ENCODE data around the gene PCDHGB3.
"Not testable (repeated sequence)": the region's sequence is repeated elsewhere in the genome, so short reads cannot be mapped to it uniquely, and the experiment has no call there.

PCDHGB3 gene

DNA sequence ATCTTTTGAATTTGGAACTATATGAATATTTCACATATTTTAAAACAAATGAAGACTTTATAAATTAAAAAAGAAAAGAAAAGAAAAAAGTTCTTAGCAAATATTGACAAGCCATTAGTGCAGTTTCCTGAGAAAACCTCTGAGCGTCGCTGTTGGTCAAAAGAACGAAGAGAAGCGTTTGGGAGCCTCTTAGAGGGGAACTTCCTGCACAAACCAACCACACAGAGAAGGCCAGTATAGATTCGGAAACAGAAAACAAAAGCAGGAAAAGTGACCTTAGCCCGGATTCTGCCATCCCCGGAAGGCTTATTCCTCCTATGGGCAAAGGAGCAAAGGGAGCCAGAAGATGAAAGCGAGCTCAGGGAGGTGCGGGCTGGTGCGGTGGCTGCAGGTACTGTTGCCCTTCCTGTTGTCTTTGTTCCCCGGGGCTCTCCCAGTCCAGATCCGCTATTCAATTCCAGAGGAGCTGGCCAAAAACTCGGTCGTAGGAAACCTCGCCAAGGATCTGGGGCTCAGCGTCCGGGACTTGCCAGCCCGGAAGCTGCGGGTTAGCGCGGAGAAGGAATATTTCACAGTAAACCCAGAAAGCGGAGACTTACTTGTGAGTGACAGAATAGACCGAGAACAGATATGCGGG is 10.1 kb upstream of the PCDHGB3 start, which contains the start of gene PCDHGB2:
Gene PCDHGB2, plus strand, starts transcription at position 205 of the 637 bp plus-strand sequence. Its CDS starts 142 bp downstream, at position 347.
- no peak for DNase-seq

DNA sequence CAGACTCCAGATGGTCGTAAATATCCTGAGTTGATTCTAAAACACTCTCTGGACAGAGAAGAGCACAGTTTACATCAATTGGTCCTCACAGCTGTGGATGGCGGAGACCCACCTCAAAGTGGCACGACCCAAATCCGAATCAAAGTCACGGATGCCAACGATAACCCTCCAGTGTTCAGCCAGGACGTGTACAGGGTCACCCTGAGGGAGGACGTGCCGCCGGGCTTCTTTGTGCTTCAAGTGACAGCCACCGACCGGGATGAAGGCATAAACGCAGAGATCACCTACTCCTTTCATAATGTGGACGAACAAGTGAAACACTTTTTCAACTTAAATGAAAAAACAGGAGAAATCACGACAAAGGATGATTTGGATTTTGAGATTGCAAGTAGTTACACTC is 9.4 kb upstream of the PCDHGB3 start:
- DNase-seq: no peak

DNA sequence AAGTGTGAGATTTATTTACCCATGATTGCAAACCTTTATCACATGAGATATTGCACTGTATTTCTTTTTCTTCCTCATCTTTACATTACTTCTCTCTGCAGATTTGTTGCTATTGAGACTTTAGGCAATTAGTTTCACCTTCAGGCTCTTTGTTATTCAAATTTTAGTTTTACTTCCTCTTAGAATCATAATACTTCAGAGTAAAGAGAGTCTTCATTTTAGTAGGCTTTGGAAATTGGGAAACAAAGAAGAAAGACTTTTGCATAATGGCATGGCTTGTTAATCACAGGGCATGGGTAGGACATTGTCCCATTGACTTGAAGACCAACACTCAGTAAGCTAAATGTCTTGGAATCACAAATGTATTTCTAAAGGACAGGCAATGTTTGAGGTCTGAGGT is 7.3 kb upstream of the PCDHGB3 start:
- DNase-seq: no peak

DNA sequence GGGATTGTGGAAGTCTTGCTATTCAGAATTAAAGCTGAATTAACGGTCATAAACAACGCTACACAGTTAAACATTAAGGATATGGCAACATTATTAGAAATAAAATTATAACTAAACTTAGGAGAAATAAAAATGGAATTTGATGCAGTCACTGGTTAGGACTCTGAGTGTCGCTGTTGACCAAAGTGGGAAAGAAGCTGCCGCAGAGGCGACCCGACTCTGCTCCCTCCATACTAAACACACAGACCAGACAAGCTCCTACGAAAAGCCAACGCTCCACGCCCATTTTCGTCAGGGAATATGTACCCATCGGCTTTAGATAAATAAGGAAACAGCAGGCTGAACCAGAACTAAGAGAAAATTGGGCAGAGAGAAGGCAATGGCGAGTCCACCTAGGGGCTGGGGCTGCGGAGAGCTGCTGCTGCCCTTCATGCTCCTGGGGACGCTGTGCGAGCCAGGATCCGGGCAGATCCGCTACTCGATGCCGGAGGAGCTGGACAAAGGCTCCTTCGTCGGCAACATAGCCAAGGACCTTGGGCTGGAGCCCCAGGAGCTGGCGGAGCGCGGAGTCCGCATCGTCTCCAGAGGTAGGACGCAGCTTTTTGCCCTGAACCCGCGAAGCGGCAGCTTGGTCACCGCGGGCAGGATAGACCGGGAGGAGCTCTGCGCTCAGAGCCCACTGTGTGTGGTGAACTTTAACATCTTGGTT is 5.9 kb upstream of the PCDHGB3 start, which contains the start of gene PCDHGA5:
Gene PCDHGA5, plus strand, starts transcription at position 211 of the 709 bp plus-strand sequence. Its CDS starts 169 bp downstream, at position 380.
- no peak for DNase-seq

DNA sequence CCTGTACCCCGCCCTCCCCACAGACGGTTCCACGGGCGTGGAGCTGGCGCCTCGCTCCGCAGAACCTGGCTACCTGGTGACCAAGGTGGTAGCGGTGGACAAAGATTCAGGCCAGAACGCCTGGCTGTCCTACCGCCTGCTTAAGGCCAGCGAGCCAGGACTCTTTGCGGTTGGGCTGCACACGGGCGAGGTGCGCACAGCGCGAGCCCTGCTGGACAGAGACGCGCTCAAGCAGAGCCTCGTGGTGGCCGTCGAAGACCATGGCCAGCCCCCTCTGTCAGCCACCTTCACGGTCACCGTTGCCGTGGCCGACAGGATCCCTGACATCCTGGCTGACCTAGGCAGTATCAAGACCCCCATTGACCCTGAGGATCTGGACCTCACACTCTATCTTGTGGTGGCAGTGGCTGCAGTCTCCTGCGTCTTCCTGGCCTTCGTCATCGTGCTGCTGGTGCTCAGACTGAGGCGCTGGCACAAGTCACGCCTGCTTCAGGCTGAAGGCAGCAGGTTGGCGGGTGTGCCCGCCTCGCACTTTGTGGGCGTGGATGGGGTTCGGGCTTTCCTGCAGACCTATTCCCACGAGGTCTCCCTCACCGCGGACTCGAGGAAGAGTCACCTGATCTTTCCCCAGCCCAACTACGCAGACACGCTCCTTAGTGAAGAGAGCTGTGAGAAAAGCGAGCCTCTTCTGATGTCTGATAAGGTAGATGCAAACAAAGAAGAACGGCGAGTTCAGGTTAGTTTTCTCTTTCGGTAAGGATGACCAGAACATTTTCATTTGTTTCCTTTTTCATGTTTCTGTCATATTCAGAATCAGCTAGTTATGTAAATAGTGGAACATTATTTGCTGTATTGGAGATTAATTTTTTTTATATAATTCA is 3.8 kb upstream of the PCDHGB3 start:
- no peak for DNase-seq

DNA sequence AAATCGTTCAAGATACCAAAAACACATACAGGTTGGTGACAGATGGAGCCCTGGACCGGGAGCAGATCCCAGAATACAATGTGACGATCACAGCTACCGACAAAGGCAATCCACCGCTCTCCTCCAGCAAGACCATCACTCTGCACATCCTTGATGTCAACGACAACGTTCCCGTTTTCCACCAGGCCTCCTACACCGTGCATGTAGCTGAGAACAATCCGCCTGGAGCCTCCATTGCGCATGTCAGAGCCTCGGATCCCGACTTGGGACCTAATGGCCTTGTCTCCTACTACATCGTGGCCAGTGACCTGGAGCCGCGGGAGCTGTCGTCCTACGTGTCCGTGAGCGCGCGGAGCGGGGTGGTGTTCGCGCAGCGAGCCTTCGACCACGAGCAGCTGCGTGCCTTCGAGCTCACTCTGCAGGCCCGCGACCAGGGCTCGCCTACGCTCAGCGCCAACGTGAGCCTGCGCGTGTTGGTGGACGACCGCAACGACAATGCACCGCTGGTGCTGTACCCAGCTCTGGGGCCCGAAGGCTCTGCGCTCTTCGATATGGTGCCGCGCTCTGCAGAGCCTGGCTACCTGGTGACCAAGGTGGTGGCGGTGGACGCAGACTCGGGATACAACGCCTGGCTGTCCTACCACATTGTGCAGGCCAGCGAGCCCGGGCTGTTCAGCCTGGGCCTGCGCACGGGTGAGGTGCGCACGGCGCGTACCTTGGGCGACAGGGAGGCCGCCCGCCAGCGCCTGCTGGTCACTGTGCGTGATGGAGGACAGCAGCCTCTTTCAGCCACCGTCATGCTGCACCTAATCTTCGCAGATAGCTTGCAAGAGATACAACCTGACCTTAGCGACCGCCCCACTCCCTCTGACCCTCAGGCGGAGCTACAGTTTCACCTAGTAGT is 1.8 kb downstream of the PCDHGB3 start:
- no peak for DNase-seq

DNA sequence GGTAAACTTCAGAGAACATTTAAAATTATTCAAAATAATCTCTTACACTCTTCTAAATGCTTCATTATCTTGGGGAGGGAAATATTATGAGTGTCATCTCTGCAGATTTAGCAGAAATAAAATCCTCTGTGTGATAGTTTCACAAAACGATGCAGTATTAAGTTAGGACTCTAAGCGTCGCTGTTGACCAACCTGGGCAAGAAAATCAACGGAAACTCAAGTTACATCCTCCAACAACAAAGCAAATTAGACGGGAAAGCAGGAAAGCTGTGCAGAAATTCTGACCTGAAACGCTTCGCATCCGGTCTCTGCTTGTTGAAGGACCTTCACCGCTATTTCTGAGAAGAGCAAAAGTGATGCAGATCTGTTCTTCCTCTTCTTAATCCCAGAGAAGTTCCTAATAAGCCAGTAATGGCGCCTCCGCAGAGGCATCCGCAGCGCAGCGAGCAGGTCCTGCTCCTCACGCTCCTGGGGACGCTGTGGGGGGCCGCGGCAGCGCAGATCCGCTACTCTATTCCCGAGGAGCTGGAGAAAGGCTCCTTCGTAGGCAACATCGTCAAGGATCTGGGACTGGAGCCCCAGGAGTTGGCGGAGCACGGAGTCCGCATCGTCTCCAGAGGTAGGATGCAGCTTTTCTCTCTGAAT is 3.8 kb downstream of the PCDHGB3 start, which contains the start of gene PCDHGA6:
Gene PCDHGA6, plus strand, starts transcription at position 219 of the 645 bp plus-strand sequence. Its CDS starts 193 bp downstream, at position 412.
- no peak for DNase-seq

DNA sequence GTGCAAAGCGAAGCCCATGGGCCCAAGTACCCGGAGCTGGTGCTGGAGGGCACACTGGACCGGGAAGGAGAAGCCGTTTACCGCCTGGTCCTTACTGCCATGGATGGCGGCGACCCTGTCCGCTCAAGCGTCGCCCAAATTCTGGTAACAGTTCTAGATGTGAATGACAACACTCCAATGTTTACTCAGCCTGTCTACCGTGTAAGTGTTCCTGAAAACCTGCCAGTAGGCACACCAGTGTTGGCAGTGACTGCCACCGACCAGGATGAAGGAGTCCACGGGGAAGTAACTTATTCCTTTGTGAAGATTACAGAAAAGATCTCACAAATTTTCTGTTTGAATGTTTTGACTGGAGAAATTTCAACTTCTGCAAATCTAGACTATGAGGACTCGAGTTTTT is 4.6 kb downstream of the PCDHGB3 start:
- DNase-seq: no peak

DNA sequence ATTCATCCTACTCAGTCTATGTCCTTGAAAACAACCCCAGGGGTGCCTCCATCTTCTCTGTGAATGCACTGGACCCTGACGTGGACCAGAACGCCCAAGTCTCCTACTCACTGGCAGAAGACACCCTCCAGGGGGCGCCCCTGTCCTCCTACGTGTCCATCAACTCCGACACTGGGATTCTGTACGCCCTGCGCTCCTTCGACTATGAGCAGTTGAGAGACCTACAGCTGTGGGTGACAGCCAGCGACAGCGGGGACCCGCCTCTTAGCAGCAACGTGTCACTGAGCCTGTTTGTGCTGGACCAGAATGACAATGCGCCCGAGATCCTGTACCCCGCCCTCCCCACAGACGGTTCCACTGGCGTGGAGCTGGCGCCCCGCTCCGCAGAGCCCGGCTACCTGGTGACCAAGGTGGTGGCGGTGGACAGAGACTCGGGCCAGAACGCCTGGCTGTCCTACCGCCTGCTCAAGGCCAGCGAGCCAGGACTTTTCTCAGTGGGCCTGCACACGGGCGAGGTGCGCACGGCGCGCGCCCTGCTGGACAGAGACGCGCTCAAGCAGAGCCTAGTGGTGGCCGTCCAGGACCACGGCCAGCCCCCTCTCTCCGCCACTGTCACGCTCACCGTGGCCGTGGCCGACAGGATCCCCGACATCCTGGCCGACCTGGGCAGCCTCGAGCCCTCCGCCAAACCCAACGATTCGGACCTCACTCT is 5.6 kb downstream of the PCDHGB3 start:
- DNase-seq: not testable (repeated sequence)

DNA sequence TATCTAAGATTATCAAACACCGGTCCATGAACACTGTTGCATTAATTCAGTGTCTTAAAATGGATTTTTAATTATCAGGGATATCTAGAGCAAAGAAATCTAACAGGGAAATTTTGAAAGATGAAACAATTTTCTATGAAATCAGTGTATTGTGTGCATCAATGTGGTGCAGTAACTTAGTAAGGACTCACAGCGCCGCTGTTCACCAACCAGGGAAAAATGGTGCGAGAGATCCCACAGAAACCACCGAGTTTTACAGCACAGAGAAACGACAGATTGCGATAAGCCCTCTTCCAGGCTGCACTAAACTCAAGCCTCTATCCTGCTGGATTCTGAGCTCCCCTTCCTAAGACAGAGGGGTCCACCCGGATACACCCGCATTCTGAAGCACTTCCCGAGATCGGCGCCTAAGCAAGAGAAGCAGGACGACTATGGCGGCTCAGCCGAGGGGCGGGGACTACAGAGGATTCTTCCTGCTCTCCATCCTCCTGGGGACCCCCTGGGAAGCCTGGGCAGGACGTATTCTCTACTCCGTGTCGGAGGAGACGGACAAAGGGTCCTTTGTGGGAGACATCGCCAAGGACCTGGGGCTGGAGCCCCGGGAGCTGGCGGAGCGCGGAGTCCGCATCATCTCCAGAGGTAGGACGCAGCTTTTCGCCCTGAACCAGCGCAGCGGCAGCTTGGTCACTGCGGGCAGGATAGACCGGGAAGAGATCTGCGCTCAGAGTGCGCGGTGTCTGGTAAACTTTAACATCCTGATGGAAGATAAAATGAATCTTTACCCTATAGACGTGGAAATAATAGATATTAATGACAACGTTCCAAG is 12.6 kb downstream of the PCDHGB3 start, which contains the start of gene PCDHGA7:
Gene PCDHGA7, plus strand, starts transcription at position 274 of the 826 bp plus-strand sequence. Its CDS starts 158 bp downstream, at position 432.
- DNase-seq: no peak

DNA sequence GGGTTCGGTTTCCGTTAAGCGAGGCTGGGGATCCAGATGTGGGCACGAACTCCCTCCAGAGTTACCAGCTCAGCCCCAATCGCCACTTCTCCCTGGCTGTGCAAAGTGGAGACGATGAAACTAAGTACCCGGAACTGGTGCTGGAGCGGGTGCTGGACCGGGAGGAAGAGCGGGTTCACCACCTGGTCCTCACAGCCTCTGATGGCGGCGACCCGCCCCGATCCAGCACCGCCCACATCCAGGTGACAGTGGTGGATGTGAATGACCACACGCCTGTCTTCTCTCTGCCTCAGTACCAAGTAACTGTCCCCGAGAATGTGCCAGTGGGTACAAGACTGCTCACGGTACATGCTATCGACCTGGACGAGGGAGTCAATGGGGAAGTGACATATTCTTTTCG is 13.3 kb downstream of the PCDHGB3 start:
- DNase-seq: no peak

DNA sequence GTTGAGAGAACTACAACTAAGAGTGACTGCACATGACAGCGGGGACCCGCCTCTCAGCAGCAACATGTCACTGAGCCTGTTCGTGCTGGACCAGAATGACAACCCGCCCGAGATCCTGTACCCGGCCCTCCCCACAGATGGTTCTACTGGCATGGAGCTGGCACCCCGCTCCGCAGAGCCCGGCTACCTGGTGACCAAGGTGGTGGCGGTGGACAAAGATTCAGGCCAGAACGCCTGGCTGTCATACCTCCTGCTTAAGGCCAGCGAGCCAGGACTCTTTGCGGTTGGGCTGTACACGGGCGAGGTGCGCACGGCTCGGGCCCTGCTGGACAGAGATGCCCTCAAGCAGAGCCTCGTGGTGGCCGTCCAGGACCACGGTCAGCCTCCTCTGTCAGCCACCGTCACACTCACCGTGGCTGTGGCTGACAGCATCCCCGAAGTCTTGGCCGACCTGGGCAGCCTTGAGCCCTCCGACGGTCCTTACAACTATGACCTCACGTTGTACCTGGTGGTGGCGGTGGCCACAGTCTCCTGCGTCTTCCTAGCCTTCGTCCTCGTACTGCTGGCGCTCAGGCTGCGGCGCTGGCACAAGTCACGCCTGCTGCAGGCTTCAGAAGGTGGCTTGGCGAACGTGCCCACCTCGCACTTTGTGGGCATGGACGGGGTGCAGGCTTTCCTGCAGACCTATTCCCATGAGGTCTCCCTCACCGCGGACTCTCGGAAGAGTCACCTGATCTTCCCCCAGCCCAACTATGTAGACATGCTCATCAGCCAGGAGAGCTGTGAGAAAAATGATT is 14.6 kb downstream of the PCDHGB3 start:
- DNase-seq: no peak

DNA sequence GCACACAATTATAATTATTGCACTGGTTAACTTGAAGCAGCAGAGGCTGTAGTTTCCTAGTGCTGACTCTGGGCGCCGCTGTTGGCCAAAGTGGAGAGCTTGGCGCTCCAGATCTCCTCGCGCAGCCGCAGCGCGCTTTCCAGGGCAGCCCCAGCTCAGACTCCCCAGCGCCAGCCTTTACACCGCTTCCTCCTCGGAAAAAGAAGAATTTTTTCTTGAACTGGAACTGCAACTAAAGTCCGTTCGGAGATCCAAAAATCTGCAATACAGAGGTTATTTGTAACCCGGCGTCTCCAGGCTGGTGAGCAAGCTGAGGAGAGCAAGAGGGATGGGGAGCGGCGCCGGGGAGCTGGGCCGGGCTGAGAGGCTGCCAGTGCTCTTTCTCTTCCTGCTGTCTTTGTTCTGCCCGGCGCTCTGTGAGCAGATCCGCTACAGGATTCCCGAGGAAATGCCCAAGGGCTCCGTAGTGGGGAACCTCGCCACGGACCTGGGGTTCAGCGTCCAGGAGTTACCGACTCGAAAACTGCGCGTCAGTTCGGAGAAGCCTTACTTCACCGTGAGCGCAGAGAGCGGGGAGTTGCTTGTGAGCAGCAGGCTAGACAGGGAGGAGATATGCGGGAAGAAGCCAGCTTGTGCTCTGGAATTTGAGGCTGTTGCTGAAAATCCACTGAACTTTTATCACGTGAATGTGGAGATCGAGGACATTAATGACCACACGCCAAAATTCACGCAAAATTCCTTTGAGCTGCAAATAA is 17.7 kb downstream of the PCDHGB3 start, which contains the start of gene PCDHGB4:
Gene PCDHGB4, plus strand, starts transcription at position 142 of the 755 bp plus-strand sequence. Its CDS starts 187 bp downstream, at position 329.
- DNase-seq: peak; percentile 37

DNA sequence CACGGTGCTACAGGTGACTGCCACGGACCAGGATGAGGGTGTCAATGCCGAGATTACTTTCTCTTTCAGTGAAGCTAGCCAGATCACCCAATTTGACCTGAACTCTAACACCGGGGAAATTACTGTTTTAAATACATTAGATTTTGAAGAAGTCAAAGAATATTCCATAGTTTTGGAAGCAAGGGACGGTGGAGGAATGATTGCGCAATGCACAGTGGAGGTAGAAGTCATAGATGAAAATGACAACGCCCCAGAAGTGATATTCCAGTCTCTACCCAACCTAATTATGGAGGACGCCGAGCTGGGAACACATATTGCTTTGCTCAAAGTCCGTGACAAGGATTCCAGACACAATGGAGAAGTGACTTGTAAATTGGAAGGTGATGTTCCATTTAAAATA is 18.6 kb downstream of the PCDHGB3 start:
- no peak for DNase-seq

DNA sequence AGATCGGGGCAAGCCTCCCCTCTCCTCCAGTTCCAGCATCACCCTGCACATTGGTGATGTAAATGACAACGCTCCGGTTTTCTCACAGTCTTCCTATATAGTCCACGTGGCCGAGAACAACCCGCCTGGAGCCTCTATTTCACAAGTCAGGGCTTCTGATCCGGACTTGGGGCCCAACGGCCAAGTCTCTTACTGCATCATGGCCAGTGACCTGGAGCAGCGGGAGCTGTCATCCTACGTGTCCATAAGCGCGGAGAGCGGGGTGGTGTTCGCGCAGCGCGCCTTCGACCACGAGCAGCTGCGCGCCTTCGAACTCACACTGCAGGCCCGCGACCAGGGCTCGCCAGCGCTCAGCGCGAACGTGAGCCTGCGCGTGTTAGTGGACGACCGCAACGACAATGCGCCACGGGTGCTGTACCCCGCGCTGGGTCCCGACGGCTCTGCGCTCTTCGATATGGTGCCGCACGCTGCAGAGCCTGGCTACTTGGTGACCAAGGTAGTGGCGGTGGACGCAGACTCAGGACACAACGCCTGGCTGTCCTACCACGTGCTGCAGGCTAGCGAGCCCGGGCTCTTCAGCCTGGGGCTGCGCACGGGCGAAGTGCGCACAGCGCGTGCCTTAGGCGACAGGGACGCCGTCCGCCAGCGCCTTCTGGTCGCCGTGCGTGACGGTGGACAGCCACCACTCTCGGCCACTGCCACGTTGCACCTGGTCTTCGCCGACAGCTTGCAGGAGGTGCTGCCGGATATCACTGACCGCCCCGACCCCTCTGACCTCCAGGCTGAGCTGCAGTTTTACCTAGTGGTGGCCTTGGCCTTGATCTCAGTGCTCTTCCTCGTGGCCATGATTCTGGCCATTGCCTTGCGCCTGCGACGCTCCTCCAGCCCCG is 19.4 kb downstream of the PCDHGB3 start:
- no peak for DNase-seq

DNA sequence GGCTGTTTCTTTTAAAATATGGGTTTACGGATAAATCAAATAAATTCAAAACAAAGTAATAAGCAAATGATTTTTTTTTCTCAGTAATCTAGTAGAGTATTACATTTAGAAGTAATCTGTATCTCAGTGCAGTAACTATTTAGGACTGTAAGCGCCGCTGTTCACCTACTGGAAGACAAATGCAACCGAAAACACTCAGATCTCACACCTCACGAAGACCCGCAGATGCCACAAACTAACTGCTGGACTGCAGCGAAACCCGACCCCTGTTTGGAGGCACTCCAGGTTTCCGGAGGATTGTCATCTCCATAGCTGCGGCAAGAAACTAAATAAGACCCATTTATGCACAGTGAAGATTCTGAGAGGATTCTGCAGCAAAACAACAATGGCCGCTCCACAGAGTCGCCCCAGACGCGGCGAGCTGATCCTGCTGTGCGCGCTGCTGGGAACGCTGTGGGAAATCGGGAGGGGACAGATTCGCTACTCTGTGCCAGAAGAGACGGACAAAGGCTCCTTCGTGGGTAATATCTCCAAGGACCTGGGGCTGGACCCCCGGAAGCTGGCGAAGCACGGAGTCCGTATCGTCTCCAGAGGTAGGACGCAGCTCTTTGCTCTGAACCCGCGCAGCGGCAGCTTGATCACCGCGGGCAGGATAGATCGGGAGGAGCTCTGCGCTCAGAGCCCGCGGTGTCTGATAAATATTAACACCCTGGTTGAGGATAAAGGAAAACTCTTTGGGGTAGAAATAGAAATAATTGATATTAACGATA is 22.6 kb downstream of the PCDHGB3 start, which contains the start of gene PCDHGA8:
Gene PCDHGA8, plus strand, starts transcription at position 205 of the 770 bp plus-strand sequence. Its CDS starts 181 bp downstream, at position 386.
- no peak for DNase-seq
